ENCODE results near the gene CD226.

Gene CD226

DNA sequence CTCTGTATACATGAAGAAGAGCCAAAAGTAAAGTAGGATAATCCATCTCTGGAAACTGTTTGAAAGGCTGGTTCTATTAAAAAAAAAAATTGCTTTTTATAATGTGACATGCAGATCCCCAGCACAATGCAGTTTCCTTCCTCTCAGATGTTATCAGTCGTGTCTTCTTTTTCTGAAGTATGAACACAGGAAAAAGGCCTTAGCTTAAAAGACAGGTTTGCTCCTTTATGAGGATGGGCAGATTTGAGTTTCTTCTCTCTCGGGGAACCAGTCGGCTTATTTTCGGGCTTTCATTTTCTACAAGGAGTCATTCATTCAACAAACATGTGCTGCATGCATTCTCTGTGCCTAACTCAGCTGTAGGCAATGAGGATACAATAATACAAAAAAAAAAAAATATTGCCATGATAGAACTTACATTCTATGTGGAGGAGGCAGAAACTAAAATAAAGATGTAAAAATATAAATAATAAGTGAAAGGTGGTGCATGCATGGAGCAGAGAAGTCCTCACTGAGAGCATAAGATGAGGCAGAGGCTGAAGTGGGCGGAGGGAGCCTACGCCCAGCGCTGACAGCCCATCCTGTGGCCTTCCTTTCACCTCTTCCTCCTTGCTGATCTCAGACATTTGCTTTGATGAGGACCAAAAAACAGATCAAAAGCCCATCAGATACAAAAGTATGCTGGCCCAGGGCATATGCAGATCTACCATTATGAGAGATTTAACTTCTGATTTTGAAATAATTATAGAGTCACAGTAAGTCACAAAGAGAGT lies at the start of gene CD226:
Gene CD226 (minus strand): TSS at position 513 of the 773 bp plus-strand sequence. CDS start 467 bp downstream, at position 46.
- in situ Hi-C loops (cut with HindIII; ENCODE audit: low pct_unique_long_range_greater_than_20kb, low sequenced_read_pairs): no loop called here
- DNase-seq (ENCODE audit: low read depth in 1 of 2, low spot score in 1 of 2): no peak
- TF ChIP-seq JUND (IDR thresholded peaks at IDR 0.05; ENCODE audit: low read depth): no peak

DNA sequence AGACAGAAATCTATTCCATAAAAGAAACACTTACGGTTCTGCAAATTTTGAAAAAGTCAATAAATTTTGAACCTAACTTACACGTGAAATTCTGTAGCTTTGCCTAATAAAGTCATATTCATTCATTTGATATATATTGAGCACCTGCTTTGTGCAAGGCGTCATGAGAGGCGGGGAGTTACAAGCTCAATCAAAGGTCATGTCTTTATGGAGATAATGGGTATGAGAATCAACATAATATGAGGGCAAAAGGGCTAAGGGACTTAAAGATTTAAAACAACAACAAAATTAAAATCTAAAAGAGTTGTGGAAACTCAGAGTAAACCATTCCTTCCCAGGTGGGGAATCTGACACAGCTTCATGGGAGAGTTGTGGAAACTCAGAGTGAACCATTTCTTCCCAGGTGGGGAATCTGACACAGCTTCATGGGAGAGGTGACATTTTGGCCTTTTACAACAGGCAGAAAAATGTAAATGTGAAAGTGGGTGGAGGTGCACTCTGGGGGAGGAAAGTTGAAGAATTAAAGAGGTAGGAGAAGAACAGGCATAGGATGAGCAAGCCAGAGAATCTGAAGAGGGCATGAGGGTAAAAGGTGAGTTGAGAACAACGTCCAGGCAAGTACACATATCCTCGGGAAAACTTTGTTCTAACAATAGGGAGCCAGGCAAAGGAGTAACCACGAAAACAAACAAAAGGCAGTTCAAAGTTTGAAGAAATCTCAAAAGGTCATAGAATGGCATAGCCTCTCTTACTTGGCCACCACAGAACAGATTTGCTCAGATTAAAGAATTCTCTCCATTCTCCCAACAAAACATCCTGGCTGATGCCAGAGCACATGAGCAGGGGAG lies 49.5 kb upstream of the CD226 start:
- in situ Hi-C loops (cut with HindIII; ENCODE audit: low pct_unique_long_range_greater_than_20kb, low sequenced_read_pairs): no loop called here
- DNase-seq (ENCODE audit: low read depth in 1 of 2, low spot score in 1 of 2): no peak

GRCh38 chr18:69996417-69996816 lies 48.7 kb upstream of the CD226 start:
- in situ Hi-C loops (cut with HindIII; ENCODE audit: low pct_unique_long_range_greater_than_20kb, low sequenced_read_pairs): no loop called here
- TF ChIP-seq JUND (IDR thresholded peaks at IDR 0.05; ENCODE audit: low read depth): no peak
- no peak for DNase-seq (ENCODE audit: low read depth in 1 of 2, low spot score in 1 of 2)

More for the DNA sequence above, 49.5 kb upstream of the CD226 start:
- no peak for TF ChIP-seq JUND (IDR thresholded peaks at IDR 0.05; ENCODE audit: low read depth)

- in situ Hi-C loops (cut with HindIII; ENCODE audit: low pct_unique_long_range_greater_than_20kb, low sequenced_read_pairs): no loop called here
- no peak for TF ChIP-seq JUND (IDR thresholded peaks at IDR 0.05; ENCODE audit: low read depth)
- no peak for DNase-seq (ENCODE audit: low read depth in 1 of 2, low spot score in 1 of 2)
Observed at GRCh38 chr18:69995774-69996173, 48.1 kb upstream of the CD226 start.

DNA sequence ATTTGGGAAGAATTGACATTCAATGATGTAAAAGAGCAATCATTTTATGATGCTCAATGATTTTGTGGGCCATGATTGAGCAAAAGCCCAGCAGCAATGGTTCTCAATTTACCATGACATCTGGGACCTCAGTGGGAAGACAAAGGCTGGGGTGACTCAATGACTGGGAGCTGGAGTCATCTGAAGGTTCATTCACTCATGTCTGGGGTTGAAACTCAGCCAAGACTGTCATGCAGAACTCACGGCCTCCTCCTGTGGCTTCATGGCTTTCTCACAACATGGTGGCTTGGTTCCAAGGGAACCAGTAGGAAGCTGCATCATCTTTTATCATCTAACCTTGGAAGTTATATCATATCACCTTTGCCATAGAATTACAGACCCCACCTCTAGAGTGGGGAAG lies 45.1 kb upstream of the CD226 start:
- no peak for DNase-seq (ENCODE audit: low read depth in 1 of 2, low spot score in 1 of 2)
- TF ChIP-seq JUND (IDR thresholded peaks at IDR 0.05; ENCODE audit: low read depth): no peak
- in situ Hi-C loops (cut with HindIII; ENCODE audit: low pct_unique_long_range_greater_than_20kb, low sequenced_read_pairs): no loop called here

- in situ Hi-C loops (cut with HindIII; ENCODE audit: low pct_unique_long_range_greater_than_20kb, low sequenced_read_pairs): no loop called here
- no peak for TF ChIP-seq JUND (IDR thresholded peaks at IDR 0.05; ENCODE audit: low read depth)
- DNase-seq (ENCODE audit: low read depth in 1 of 2, low spot score in 1 of 2): no peak
Observed at GRCh38 chr18:69987870-69988269, 40.2 kb upstream of the CD226 start.

DNA sequence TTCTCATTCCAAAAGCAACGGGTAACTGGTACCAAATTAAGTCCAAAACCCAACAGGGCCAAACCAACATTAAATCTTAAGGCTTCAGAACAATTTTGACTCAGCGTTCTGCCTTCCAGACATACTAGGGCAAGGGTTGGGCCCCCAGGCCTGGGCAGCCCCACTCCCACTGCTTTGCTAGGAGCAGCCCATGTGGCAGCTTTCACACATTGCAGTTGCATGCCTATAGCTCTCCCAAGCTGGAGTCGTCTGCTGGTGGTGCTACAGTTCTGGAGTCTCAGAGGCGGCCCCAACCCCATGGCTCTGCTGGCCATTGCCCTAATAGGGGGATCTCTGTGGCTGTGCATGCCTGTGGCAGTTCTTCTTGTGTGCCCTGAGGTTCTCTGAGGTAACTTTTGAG lies 37.6 kb upstream of the CD226 start:
- in situ Hi-C loops (cut with HindIII; ENCODE audit: low pct_unique_long_range_greater_than_20kb, low sequenced_read_pairs): no loop called here
- DNase-seq (ENCODE audit: low read depth in 1 of 2, low spot score in 1 of 2): no peak
- TF ChIP-seq JUND (IDR thresholded peaks at IDR 0.05; ENCODE audit: low read depth): no peak

DNA sequence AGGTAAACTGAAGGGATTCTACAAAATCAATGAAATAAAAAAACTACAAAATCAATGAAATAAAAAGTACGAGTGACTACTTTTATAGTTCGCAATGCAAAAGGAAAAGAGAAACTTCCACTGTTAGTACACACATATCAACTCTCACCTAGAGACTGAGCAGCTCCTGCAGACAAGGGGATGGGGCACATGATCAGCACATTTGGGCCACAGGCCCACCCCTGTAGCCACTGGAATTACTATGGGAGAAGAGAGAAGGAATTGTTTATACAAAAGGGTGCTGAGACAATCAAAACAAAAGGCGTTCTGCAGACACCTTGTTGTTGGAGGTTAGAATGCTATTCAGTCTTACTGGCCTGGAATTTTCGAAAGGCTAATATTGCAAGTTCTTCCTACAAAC lies 34.7 kb upstream of the CD226 start:
- no peak for TF ChIP-seq JUND (IDR thresholded peaks at IDR 0.05; ENCODE audit: low read depth)
- DNase-seq (ENCODE audit: low read depth in 1 of 2, low spot score in 1 of 2): no peak
- in situ Hi-C loops (cut with HindIII; ENCODE audit: low pct_unique_long_range_greater_than_20kb, low sequenced_read_pairs): no loop called here

- in situ Hi-C loops (cut with HindIII; ENCODE audit: low pct_unique_long_range_greater_than_20kb, low sequenced_read_pairs): no loop called here
- no peak for TF ChIP-seq JUND (IDR thresholded peaks at IDR 0.05; ENCODE audit: low read depth)
- DNase-seq (ENCODE audit: low read depth in 1 of 2, low spot score in 1 of 2): no peak
Observed at GRCh38 chr18:69981948-69982347, 34.3 kb upstream of the CD226 start.

DNA sequence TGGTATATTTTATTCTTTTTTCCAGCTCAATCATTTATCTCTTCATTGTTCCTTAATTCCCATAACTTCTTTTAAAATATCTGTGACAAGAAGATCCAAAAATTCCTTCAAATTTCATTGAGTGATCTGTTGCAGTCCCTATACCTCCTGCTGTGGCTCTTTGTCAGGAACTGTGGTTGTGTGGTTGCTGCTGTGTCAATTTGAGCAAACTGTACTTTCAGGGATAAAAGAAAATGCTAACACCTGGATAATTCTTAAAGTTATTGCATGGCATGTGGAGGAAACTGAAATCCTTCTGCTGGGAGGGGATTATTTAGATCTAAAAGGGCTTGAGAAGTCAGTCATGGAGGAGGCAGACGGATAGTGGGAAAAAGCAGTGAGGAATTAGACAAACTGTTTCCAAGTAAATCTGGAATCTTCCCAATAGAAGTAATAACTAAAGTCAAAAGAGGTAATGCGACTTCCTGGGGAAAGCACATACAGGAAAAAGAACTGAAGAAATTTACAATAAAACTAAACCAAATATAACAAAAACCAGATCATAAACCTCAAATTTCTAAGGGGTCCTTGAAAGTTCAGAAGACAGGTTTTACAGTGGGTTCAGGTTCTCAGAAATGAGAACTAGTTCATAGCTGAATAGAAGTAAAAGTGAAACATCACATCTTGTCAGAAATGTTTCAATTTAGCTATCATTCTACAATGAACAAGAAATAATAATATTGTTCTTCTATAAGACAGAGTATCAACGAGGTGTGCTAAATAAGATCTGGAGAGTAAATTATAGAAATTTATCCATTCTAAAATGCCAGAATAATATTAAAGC lies 33.5 kb upstream of the CD226 start:
- TF ChIP-seq JUND (IDR thresholded peaks at IDR 0.05; ENCODE audit: low read depth): no peak
- in situ Hi-C loops (cut with HindIII; ENCODE audit: low pct_unique_long_range_greater_than_20kb, low sequenced_read_pairs): no loop called here
- no peak for DNase-seq (ENCODE audit: low read depth in 1 of 2, low spot score in 1 of 2)

- no peak for TF ChIP-seq JUND (IDR thresholded peaks at IDR 0.05; ENCODE audit: low read depth)
- in situ Hi-C loops (cut with HindIII; ENCODE audit: low pct_unique_long_range_greater_than_20kb, low sequenced_read_pairs): no loop called here
- DNase-seq (ENCODE audit: low read depth in 1 of 2, low spot score in 1 of 2): no peak
Observed at GRCh38 chr18:69980509-69980908, 32.8 kb upstream of the CD226 start.

All from T47D (cell line).